ENCODE measurements around the gene ADH7. TPM values are rescaled to one million over a fixed set of nuclear protein-coding genes. Genes with fewer than 3 reads are reported as not detected.

Gene ADH7
- total RNA-seq: not detected in 2 replicates

GRCh38 chr4:99435154-99435553 lies at the start of gene ADH7:
Gene ADH7 (minus strand): TSS chr4:99435342. CDS start chr4:99435233, 109 bp downstream.

Other genes starting within 250 kb of the ADH7 start
- under 0.01 TPM in 1 of 2 replicates, not detected in the other for gene ADH6, start 216.1 kb downstream of the ADH7 start, total RNA-seq
- gene ADH1A, start 144.4 kb downstream of the ADH7 start, total RNA-seq: not detected in 2 replicates
- 0.25 and 0.33 TPM in 2 replicates for gene ADH1B, start 113.9 kb downstream of the ADH7 start, total RNA-seq
- gene ADH1C, start 82.6 kb downstream of the ADH7 start, total RNA-seq: 0.25 and 0.44 TPM in 2 replicates
- not detected in 2 replicates for gene C4orf17, start 75.7 kb upstream of the ADH7 start, total RNA-seq
- gene TRMT10A, start 128.7 kb upstream of the ADH7 start, total RNA-seq: 10.7 and 12.6 TPM in 2 replicates
- 0.11 TPM in 1 of 2 replicates, not detected in the other for gene MTTP, start 139.5 kb upstream of the ADH7 start, total RNA-seq
- under 0.01 TPM in 1 of 2 replicates, not detected in the other for gene C4orf54, start 222.5 kb upstream of the ADH7 start, total RNA-seq